Psoas muscle (tissue), 8 donors: ENCODE measurements around the gene RBM4. TPM values are rescaled to one million over a fixed set of nuclear protein-coding genes. Genes with fewer than 3 reads are reported as not detected.

Experiments
- ATAC-seq, 4 donors: fragments of 200-7000 bp; cut with Tn5 transposase; one replicate each; pipeline ENCODE4 v1.9.1; 2020; ENCODE audit warnings: moderate library complexity in 3 of 4, mild to moderate bottlenecking in 2 of 4
- DNase-seq, 2 donors: peaks; one replicate each; pipeline ENCODE4 v3.0.0-alpha.2; 2020
- H3K27ac ChIP-seq: fragments of 200-600 bp; one replicate; pipeline ENCODE4 v1.8.0; 2022
- H3K27me3 ChIP-seq, 3 donors: fragments of 200-600 bp in 1 of 3; one replicate each; pipeline versions ENCODE4 v1.6.1 to v1.8.0; 2013 to 2022; ENCODE audit warnings: low read length in 2 of 3, mild to moderate bottlenecking in 2 of 3, moderate library complexity in 1 of 3; ENCODE audit not compliant: insufficient read depth in 3 of 3
- H3K36me3 ChIP-seq, 2 donors: fragments of 200-600 bp in 1 of 2; one replicate each; pipeline versions ENCODE4 v1.6.1 to v1.8.0; 2013 to 2022; ENCODE audit warnings: low read depth in 1 of 2, mild to moderate bottlenecking in 1 of 2, moderate library complexity in 1 of 2; ENCODE audit not compliant: insufficient read depth in 1 of 2
- H3K4me1 ChIP-seq: fragments of 200-600 bp; one replicate; pipeline ENCODE4 v1.8.0; 2022
- H3K4me3 ChIP-seq: fragments of 200-600 bp; one replicate; pipeline ENCODE4 v1.8.0; 2022; ENCODE audit warnings: mild to moderate bottlenecking
- H3K9me3 ChIP-seq: fragments of 200-600 bp; one replicate; pipeline ENCODE4 v1.8.0; 2022
- CTCF ChIP-seq: fragments of 200-600 bp; IDR thresholded peaks from one replicate; pipeline ENCODE4 v1.8.0; 2022; ENCODE audit warnings: antibody characterized with exemption
- WGBS, 3 donors: extraction: QIAGEN DNeasy Blood & Tissue Kit; methylation state at CpG; one replicate each; pipeline versions ENCODE4 v1.1.6 to v1.1.7; 2013; 5-methylcytosine and 5-hydroxymethylcytosine counted together
- intact Hi-C, 2 donors: fragments of 100-400 bp; cut with DNase I; formaldehyde crosslinking; loops; one replicate each; pipeline versions ENCODE4 v1.11.0 to v1.14.2; 2022
- polyA plus RNA-seq, 3 donors: library from polyadenylated mRNA; stranded (reverse); fragments of 200-250 nt; gene quantifications; one replicate each; pipeline ENCODE4 v1.2.3, GENCODE V29; 2013
- total RNA-seq, 4 donors: library from RNA; stranded (reverse); fragmentation: NEBNext Ultra II Directional in 2 of 4; extraction: Animal tissue kit (Norgen Biotek cat#: 25700) in 2 of 4; gene quantifications; one replicate each; pipeline versions ENCODE4 v1.2.1 to v1.2.4, GENCODE V29; 2021 to 2023
- donor health status: healthy with polysubstance abuse.
- donor health status: DM: no; HTN: no; CAD: no; lungs with moderate emphysema.
- donor health status: Bipolar disorder and iron deficiency.
- donor health status: healthy.
- donor health status: DM: yes; HTN: yes; CAD: no.
- donor health status: DM: no; HTN: no; CAD: no.
- donor health status: DM: no; HTN: no; CAD: no.
- donor health status: DM: yes; HTN: yes; CAD: no.

The RBM4 gene
- total and polyA plus RNA-seq, 7 donors = 54.5 to 80.8 (median 63.5) TPM

- DNase-seq (peak; percentile 79 to 83), ATAC-seq (peak in 3 of 4 donors; percentile 54 to 70 (median 62))
- Histone ChIP-seq H3K36me3 (peaks cover 0 to 31% of the 10 kb centered on the region in 2 donors), H3K27ac (peak overlapping the region; percentile 16), H3K9me3 (no peaks in the 10 kb centered on the region), H3K4me3 (no peak overlapping the region), H3K27me3 (no peaks in the 10 kb centered on the region), H3K4me1 (no peaks in the 10 kb centered on the region)
- no peak for TF ChIP-seq CTCF
- intact Hi-C loops = no loop called here
- 39 to 52% (median 39%) methylated on average over 8 of the region's 8 CpGs for WGBS, 3 donors
Measured at GRCh38 chr11:66607126-66607834, 31.2 kb upstream of the RBM4 start.

GRCh38 chr11:66609721-66610617, 28.5 kb upstream of the RBM4 start:
- Histone ChIP-seq H3K36me3 (peaks cover 0 to 16% of the 10 kb centered on the region in 2 donors), H3K27me3 (no peaks in the 10 kb centered on the region), H3K4me3 (no peak overlapping the region), H3K4me1 (no peaks in the 10 kb centered on the region), H3K9me3 (no peaks in the 10 kb centered on the region), H3K27ac (no peak overlapping the region)
- no peak for TF ChIP-seq CTCF
- intact Hi-C loops = no loop called here
- WGBS, 3 donors = 74 to 78% (median 75%) methylated on average over 4 of the region's 4 CpGs
- DNase-seq (no peak), ATAC-seq (no peak)

GRCh38 chr11:66612458-66612857, 26.0 kb upstream of the RBM4 start:
- no peaks in the 10 kb centered on the region for H3K9me3 ChIP-seq
- TF ChIP-seq CTCF = no peak
- H3K27me3 ChIP-seq = no peaks in the 10 kb centered on the region
- 89 to 92% (median 92%) methylated on average over 1 of the region's 1 CpG for WGBS, 3 donors
- DNase-seq (no peak), ATAC-seq (no peak)
- peaks cover 8% of the 10 kb centered on the region for H3K4me1 ChIP-seq
- H3K4me3 ChIP-seq = no peak overlapping the region
- H3K27ac ChIP-seq = no peak overlapping the region
- no peaks in the 10 kb centered on the region for H3K36me3 ChIP-seq
- intact Hi-C loops = no loop called here

GRCh38 chr11:66614073-66614472, 24.4 kb upstream of the RBM4 start:
- Histone ChIP-seq H3K4me1 (peaks cover 18% of the 10 kb centered on the region), H3K36me3 (peaks cover 0 to 7% of the 10 kb centered on the region in 2 donors), H3K9me3 (no peaks in the 10 kb centered on the region), H3K27me3 (no peaks in the 10 kb centered on the region), H3K4me3 (no peak overlapping the region), H3K27ac (no peak overlapping the region)
- no peak for TF ChIP-seq CTCF
- 92 to 95% (median 94%) methylated on average over 13 of the region's 13 CpGs for WGBS, 3 donors
- ATAC-seq = no peak
- DNase-seq = no peak
- intact Hi-C loops = no loop called here
